ENCODE data around the gene CUX1.

Gene CUX1, protein sequence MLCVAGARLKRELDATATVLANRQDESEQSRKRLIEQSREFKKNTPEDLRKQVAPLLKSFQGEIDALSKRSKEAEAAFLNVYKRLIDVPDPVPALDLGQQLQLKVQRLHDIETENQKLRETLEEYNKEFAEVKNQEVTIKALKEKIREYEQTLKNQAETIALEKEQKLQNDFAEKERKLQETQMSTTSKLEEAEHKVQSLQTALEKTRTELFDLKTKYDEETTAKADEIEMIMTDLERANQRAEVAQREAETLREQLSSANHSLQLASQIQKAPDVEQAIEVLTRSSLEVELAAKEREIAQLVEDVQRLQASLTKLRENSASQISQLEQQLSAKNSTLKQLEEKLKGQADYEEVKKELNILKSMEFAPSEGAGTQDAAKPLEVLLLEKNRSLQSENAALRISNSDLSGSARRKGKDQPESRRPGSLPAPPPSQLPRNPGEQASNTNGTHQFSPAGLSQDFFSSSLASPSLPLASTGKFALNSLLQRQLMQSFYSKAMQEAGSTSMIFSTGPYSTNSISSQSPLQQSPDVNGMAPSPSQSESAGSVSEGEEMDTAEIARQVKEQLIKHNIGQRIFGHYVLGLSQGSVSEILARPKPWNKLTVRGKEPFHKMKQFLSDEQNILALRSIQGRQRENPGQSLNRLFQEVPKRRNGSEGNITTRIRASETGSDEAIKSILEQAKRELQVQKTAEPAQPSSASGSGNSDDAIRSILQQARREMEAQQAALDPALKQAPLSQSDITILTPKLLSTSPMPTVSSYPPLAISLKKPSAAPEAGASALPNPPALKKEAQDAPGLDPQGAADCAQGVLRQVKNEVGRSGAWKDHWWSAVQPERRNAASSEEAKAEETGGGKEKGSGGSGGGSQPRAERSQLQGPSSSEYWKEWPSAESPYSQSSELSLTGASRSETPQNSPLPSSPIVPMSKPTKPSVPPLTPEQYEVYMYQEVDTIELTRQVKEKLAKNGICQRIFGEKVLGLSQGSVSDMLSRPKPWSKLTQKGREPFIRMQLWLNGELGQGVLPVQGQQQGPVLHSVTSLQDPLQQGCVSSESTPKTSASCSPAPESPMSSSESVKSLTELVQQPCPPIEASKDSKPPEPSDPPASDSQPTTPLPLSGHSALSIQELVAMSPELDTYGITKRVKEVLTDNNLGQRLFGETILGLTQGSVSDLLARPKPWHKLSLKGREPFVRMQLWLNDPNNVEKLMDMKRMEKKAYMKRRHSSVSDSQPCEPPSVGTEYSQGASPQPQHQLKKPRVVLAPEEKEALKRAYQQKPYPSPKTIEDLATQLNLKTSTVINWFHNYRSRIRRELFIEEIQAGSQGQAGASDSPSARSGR (N-terminal part only)

DNA sequence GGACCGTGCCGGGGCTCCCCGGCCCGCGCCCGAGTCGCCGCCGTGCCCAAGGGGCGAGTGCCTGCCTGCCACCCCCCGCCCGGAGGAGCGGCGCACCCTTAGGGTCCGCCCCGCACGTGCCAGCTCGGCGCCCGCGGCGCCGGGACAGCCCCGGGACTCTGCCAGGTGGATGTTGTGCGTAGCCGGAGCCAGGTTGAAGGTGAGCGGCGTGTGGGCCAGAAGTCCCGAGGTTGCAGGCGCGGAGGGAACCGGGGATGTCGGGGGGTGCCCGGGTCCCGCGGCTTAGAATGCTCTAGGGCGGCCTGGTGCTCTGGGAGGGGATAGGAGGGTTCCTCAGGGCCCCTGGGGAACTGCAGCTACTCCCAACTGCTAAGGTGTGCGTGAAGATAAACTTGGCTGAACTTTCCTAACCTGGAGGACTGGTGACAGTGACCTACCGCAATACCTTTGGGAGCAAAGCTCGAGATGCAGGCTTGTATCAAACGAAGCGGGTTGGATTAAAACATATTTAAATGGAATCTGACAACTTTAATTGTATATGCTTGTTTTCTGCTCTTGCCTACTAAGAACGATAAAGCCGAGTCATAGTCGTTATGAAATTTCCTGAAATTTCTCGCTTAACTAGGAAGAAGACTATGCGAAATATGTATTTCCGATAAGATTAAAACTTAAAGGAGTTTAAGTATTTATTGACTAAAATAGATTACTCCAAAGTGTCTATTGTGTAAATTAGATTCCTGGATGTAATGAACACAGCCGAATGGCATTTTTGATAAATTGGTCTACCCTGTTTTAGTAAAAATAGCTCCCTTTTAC lies at the start of gene CUX1:
Gene CUX1, plus strand, starts transcription at position 156 of the 816 bp plus-strand sequence. Its CDS starts 14 bp downstream, at position 170.
- DNase-seq (ENCODE audit: low read depth in 1 of 2, low spot score in 1 of 2), result no peak

GRCh38 chr7:101768280-101768679 lies 49.1 kb upstream of the CUX1 start:
- no peak for DNase-seq (ENCODE audit: low read depth in 1 of 2, low spot score in 1 of 2)

DNA sequence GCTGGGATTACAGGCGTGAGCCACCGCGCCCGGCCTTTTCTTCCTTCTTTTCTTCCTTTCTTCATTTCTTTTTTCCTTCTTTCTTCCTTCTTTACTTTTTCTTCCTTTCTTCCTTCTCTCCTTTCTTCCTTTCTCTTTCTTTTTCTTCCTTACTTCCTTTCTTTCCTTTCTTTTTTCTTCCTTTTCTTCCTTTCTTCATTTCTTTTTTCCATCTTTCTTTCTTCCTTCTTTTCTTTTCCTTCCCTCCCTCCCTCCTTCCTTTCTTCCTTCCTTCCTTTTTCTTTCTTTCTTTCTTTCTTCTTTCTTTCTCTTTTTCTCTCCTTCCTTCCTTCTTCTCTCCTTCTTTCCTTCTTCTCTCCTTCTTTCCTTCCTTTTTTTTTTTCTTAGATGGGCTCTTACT lies 47.0 kb upstream of the CUX1 start:
- DNase-seq (ENCODE audit: low read depth in 1 of 2, low spot score in 1 of 2), result no peak

GRCh38 chr7:101772508-101773211 lies 44.8 kb upstream of the CUX1 start:
- DNase-seq (ENCODE audit: low read depth in 1 of 2, low spot score in 1 of 2), result no peak

DNA sequence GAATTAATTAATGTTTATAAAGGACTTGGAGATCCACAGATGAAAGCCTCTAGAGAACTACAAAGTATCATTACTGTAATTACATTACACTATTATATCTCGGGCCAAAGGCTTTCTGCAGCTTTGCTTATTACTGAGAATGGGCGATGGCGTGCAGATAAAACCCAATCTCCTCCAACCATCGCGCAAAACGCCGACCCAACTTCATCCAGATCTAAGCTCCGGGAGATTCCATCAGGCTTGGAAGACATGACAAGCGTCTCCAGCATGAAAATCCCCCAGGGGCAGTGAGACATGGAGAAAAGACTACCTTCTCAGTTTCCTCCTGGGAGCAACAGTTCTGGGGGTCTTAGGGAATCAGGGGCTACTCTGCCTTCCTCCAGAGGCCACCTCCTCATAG lies 42.2 kb upstream of the CUX1 start:
- DNase-seq (ENCODE audit: low read depth in 1 of 2, low spot score in 1 of 2), result no peak

DNA sequence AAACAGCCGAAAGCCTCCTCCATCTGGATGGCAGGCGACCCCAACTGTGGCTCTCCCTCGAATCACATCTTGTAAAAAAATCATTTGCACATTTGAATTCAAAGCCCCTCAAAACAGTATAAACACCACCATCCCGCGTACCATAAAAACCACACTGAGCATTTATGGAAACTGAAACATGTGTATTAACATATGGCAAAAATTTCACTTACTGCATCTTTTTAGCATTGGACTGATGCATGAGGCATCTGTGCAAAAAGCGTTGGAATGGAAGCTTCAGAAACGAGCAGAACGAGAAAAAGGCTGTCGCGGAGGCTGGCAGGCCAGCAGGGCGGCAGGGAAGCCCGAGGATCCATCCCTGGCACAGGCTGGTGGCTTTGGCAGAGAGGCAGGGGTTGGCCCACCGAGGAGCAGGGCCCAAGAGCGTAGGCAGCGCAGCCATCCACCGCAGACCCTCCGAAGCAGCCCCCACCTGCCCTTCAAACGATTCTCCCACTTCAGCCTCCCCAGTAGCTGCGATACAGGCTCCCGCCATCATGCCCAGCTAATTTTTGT lies 39.3 kb upstream of the CUX1 start:
- DNase-seq (ENCODE audit: low read depth in 1 of 2, low spot score in 1 of 2), result no peak

DNA sequence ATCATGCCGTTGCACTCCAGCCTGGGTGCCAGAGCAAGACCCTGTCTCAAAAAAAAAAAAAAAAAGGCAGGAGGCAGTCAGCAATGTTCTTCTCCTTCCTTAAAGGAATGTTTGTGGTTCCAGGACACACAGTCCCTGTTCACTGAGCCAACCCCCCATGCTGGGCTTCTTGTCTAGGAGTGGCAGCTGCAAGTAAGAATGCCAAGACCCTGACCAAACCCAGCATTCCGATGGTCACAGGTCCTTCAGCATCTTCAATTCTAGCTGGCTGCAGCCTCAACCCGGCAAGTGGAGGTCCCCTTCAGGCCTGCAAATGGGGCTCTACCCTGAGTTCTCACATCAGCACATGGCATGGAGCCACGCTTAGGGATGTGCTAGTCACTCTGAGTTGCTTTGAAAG lies 38.2 kb upstream of the CUX1 start:
- no peak for DNase-seq (ENCODE audit: low read depth in 1 of 2, low spot score in 1 of 2)

DNA sequence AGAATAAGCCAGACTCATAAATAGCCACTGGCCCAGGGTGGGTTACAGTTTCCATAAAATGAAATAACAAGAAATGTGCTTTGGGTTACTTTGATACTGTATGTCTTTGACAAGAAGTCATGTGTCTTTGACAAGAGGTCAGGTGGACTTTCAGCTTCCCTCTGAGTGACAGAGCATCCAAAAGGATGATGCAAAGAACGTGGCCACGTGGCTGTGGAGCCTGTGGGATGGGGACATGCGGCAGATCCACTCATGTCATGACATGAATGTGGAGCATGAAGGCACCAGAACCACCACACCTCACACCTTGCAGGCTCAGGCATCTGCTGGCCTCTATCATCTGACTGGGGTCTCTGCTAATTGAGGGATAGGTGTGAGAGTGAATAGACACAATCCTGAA lies 37.1 kb upstream of the CUX1 start:
- no peak for DNase-seq (ENCODE audit: low read depth in 1 of 2, low spot score in 1 of 2)

GRCh38 chr7:101781439-101781838 lies 36.0 kb upstream of the CUX1 start:
- DNase-seq (ENCODE audit: low read depth in 1 of 2, low spot score in 1 of 2), result no peak

GRCh38 chr7:101782476-101782875 lies 35.0 kb upstream of the CUX1 start:
- no peak for DNase-seq (ENCODE audit: low read depth in 1 of 2, low spot score in 1 of 2)

DNA sequence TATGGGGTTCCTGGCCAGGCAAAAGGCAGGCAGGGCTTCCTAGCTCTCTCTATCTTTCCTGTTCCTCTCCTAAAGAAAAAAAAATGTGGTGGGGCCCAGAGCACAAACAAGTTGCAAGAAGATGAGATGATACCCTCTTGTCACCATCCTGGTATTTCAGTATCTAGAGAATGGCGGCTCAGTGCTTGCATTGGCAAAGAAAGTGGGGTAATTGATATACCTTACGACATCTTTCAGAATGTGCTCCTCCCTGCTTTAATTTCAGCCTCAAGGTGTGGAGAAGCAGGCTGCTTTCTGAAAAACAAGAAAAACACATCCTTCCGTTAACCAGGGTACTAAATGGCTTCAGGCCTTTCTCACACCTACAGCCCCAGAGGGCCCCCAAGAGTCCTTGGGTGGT lies 34.5 kb upstream of the CUX1 start:
- DNase-seq (ENCODE audit: low read depth in 1 of 2, low spot score in 1 of 2), result no peak

DNA sequence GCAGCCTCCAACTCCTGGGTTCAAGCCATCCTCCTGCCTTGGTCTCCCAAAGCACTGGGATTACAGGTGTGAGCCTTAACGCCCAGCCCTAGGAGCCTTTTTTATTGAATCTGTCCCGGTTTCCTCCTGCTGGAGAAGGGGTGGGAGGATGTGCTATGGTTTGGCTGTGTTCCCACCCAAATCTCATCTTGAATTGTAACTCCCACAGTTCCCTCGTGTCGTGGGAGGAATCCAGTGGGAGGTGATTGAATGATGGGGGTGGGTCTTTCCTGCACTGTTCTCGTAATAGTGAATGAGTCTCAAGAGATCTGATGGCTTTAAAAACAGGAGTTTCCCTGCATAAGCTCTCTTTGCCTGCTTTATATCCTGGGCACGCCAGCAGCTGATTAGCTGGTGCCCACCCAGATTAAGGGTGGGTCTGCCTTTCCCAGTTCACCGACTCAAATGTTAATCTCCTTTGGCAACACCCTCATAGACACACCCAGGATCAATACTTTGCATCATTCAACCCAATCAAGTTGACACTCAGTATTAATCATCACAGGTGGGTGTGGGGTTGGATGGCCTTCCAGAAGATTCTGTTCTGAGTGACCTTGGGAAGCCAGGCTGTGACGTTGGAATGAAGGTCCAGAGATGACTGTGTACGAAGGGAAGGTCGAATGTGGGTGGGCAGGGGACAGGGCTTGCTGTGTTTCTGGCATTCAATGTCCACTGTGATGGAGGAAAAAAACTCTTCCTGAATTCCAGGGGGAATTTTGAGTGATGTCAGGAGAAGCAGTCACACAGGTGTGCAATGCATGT lies 33.8 kb upstream of the CUX1 start:
- DNase-seq (ENCODE audit: low read depth in 1 of 2, low spot score in 1 of 2), result no peak

DNA sequence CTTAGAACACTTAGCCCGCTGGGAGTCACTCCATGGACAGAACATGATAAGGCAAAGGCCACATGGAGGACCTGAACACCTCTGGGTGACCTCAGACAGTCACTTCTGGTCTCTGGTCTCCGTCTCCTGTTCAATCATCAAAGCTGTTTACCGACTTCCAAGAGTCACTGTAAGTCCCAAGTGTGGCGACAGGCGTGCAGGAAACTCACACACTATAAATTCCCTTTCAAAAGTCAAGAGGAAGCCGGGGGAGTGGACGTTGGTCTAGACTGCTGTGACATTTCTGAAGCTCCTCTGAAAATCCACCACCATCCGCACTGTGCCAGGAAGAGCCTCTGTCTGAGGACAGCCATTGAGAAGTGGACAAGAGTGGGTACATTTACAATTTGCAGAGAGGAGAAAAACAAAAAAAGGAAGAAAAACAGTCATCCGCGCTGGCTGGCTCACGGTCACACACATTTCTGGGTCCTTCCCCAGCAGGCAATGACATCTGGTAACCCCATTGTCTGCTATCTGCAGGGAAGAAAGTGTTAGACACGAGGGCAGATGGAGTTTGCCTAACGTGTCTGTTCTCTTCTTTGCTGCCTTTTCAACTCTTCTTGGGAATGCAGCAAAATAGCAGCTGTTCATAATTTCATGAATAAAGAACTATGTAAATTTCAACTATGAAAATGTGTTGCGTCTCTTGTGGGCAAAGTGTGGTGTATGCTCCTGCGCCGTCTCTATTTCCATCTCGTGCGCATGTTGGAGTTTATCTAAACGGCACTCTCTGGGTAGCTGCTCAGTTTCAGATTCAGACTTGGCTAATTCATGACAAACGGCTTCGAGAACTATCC lies 32.9 kb upstream of the CUX1 start:
- DNase-seq (ENCODE audit: low read depth in 1 of 2, low spot score in 1 of 2), result no peak

DNA sequence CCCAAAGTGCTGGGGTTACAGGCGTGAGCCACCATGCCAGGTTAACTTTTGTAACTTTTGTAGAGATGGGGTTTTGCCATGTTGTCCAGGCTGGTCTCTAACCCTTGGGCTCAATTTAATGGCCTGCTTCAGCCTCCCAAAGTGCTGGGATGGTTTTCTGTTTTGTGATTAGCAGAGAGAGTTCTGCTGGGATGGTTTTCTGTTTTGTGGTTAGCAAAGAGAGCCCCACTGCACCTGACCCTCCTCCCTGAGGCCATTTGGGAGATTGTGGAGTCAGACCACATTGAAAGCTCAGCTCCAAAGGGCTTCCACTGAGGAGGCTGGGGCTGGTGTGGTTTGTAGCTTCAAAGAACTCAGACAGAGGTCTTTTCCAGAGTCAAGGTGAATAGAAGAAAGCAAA lies 29.6 kb upstream of the CUX1 start:
- no peak for DNase-seq (ENCODE audit: low read depth in 1 of 2, low spot score in 1 of 2)

GRCh38 chr7:101788517-101788916 lies 28.9 kb upstream of the CUX1 start:
- no peak for DNase-seq (ENCODE audit: low read depth in 1 of 2, low spot score in 1 of 2)

DNA sequence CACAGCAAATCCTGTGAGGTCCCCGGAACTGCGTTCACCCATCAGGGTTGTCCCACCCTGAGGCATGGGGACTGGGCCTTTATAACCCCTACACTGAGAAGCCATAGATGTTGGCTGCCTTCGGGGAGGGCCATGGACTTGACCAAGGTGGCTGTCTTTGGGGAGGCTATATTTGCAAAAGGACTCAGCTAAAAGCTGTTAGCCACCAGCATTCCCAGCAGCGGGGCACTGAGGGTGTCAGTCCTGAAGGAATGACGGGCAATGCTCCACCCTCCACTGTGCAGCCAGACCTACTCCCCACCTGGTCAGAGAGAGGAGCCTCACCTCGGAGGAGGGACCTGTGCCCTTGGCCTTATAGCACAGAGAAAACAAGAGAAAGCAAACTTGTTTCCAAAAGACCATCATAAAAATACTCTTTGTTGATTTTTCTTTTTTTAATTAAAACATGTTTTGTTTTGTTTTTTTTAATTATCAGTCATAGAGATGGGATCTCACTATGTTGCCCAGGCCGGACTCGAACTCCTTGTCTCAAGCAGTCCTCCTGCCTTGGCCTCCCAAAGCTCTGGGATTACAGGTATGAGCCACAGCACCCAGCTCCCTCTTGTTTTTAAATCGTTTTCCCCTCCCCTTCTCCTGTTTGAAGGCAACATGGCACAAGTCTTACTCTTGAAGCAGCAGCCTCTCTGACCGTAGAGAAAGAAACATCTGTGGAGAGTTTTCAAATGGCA lies 26.7 kb upstream of the CUX1 start:
- no peak for DNase-seq (ENCODE audit: low read depth in 1 of 2, low spot score in 1 of 2)

DNA sequence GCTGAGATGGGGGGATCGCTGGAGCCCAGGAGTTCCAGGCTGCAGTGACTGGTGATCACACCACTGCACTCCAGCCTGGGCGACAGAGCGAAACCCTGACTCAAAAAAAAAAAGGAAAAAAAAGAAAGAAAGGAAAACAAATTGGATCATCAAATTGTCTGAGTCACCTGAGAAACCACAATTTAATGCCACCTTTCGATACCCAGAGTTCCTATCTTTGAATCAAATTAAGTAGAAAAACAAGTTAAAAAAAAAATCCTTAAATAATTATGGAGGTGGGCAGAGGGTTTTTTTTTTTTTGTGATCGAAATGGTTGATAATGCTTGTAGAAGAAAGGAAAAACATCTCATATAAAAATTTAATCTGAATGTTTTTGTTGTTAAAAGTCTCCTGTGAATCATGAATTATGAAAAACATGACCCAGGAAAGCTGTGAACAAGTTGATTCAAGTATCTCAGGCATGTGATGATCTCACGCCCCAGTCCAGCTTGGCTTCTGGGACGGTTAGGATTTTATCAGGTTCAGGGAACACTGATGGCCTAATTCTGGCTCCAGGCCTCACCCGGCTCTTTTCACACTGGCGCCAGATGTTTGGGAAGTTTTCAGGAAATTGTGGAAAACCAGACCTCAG lies 25.3 kb upstream of the CUX1 start:
- no peak for DNase-seq (ENCODE audit: low read depth in 1 of 2, low spot score in 1 of 2)

All from activated CD4-positive, alpha-beta T cell treated with anti-CD3 and anti-CD28 coated beads, Interleukin-2, amount 50 U/mL, for 24 hours (primary cell).